Mucosa of descending colon (tissue), 3 donors: ENCODE data around the gene CASK. TPM values are rescaled to one million over a fixed set of nuclear protein-coding genes. Genes with fewer than 3 reads are reported as not detected.

Experiments used
- ATAC-seq: fragments of 200-7000 bp; cut with Tn5 transposase; one replicate; pipeline ENCODE4 v1.9.1; 2020; ENCODE audit warnings: mild to moderate bottlenecking, moderate library complexity
- DNase-seq, 3 donors: peaks; one replicate each; pipeline ENCODE4 v3.0.0-alpha.2; 2020
- H3K36me3 ChIP-seq: fragments of 200-600 bp; one replicate; pipeline ENCODE4 v1.8.0; 2021; ENCODE audit warnings: low read depth, mild to moderate bottlenecking
- H3K4me1 ChIP-seq: fragments of 200-600 bp; one replicate; pipeline ENCODE4 v1.8.0; 2021; ENCODE audit warnings: low read depth, mild to moderate bottlenecking
- H3K4me3 ChIP-seq: fragments of 200-600 bp; one replicate; pipeline ENCODE4 v1.8.0; 2021; ENCODE audit warnings: mild to moderate bottlenecking
- H3K9me3 ChIP-seq: fragments of 200-600 bp; one replicate; pipeline ENCODE4 v1.8.0; 2021; ENCODE audit warnings: mild to moderate bottlenecking
- CTCF ChIP-seq: fragments of 200-600 bp; IDR thresholded peaks from one replicate; pipeline ENCODE4 v1.8.0; 2022; ENCODE audit warnings: antibody characterized with exemption, mild to moderate bottlenecking
- intact Hi-C, 2 donors: fragments of 100-400 bp; cut with DNase I in 1 of 2; cut with micrococcal nuclease in 1 of 2; formaldehyde crosslinking; loops; one replicate each; pipeline versions ENCODE4 v1.11.0 to v1.11.1; 2022; cut with DNase I, micrococcal nuclease
- total RNA-seq, 3 donors: library from RNA; stranded (reverse); fragmentation: NEBNext Ultra II Directional in 2 of 3; extraction: Animal tissue kit (Norgen Biotek cat#: 25700) in 2 of 3; gene quantifications; one replicate each; pipeline versions ENCODE4 v1.2.1 to v1.2.4, GENCODE V29; 2021 to 2023
- donor health status: DM: no; HTN: no; CAD: no; lungs with moderate emphysema.
- donor health status: DM: no; HTN: no; CAD: no.
- donor health status: DM: no; HTN: yes; CAD: no.

The CASK gene
- total RNA-seq, 3 donors from 2014 or later = 50.6 to 108 (median 83.3) TPM

- Histone ChIP-seq H3K36me3 (no peaks in the 10 kb centered on the region), H3K4me3 (no peak overlapping the region), H3K4me1 (no peaks in the 10 kb centered on the region), H3K9me3 (no peaks in the 10 kb centered on the region)
- intact Hi-C loops = no loop called here
- no peak for ATAC-seq
- TF ChIP-seq CTCF = no peak
- DNase-seq = no peak
Measured at GRCh38 chrX:41522671-41523070, 400.7 kb downstream of the CASK start.

DNA sequence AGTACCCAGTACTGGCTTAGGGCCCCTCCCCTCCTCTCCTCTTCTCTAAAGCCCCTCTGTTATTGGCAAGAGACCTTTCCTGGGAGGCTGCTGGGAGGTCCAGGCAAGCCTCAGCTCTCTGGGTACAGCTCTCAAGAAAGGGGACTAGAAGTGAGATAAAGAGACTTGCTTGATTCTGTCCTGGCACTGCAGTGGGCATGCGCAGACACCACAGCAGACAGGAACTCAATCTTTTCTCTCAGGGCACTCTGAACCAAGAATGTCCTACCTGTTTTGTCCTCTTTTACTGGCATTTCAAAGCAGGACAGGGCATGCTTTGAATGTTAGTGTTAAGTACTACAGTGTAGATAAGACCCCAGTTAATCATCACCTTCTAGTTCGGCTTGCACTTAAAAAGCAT is 401.3 kb downstream of the CASK start:
- H3K36me3 ChIP-seq = no peaks in the 10 kb centered on the region
- no peak for ATAC-seq
- no peaks in the 10 kb centered on the region for H3K9me3 ChIP-seq
- no peak for TF ChIP-seq CTCF
- no peaks in the 10 kb centered on the region for H3K4me1 ChIP-seq
- intact Hi-C loops = no loop called here
- no peak for DNase-seq
- H3K4me3 ChIP-seq = no peak overlapping the region

- no peak for TF ChIP-seq CTCF
- no peak for ATAC-seq
- Histone ChIP-seq H3K4me3 (no peak overlapping the region), H3K4me1 (no peaks in the 10 kb centered on the region), H3K9me3 (no peaks in the 10 kb centered on the region), H3K36me3 (no peaks in the 10 kb centered on the region)
- DNase-seq = no peak
- intact Hi-C loops = no loop called here
Measured at GRCh38 chrX:41519468-41519867, 403.9 kb downstream of the CASK start.

DNA sequence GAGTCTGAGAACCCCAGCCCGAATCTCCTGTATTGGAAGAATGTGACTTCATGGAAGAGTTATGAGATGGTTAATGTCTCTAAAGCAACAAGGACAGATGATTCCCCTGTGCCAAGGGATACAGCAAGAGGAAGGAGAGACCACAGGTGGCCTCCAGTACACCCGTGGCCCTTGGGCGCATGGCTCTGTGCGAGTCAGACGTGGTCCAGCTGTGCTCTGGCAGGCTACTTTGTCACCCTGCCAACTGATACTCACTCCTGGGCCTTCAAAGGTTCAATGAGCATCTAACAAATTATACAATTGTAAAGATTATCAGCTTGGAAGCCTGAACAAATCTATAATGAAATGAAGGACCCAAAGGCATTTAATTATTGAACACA is 404.5 kb downstream of the CASK start:
- no peaks in the 10 kb centered on the region for H3K9me3 ChIP-seq
- intact Hi-C loops = no loop called here
- H3K4me1 ChIP-seq = no peaks in the 10 kb centered on the region
- no peak for DNase-seq
- H3K4me3 ChIP-seq = no peak overlapping the region
- H3K36me3 ChIP-seq = no peaks in the 10 kb centered on the region
- ATAC-seq = no peak
- TF ChIP-seq CTCF = no peak

DNA sequence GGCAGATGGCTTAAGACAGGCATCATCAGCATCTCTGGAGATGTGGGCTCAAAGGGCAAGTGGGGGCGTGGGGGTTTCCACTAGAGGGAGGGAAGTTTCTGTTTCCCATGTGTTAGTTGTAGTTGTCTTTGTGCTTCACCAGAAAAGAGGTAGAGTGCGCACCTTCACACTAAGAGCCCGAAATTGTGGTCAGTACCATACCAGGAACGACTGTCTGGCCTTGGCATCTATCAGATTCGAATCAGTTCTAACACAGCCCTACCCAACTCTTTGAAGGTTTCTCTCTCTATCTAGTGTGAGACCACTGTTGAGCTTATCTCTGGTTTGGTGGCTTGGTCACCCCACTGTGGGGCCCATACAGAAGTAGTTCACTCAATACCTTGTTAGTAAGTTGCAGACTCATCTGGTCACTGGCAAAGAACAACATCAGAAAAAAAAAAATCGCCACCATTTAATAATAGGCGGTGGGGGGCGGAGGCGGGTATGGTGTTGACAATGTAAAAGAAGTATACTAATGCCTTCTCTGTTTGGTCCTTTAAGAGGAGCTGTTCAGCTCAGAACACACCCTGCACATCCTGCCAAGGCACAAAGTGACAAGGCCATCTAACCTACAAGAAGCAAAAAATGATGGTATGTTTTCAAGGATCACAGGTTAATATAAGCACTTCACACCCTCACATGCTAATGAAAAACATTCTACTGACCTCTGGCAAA is 405.1 kb downstream of the CASK start:
- Histone ChIP-seq H3K9me3 (no peaks in the 10 kb centered on the region), H3K4me1 (no peaks in the 10 kb centered on the region), H3K4me3 (no peak overlapping the region), H3K36me3 (no peaks in the 10 kb centered on the region)
- no peak for TF ChIP-seq CTCF
- ATAC-seq = no peak
- no peak for DNase-seq
- intact Hi-C loops = no loop called here
